H9 (cell line): ENCODE results near the gene NTSR1. TPM values are rescaled to one million over a fixed set of nuclear protein-coding genes. Genes with fewer than 3 reads are reported as not detected.

Experiments
- DNase-seq: peaks from one replicate; pipeline ENCODE4 v3.0.0-alpha.2; 2017
- H2AFZ ChIP-seq: one replicate; pipeline ENCODE4 v1.6.1; 2013; ENCODE audit warnings: mild to moderate bottlenecking, low read length, control low read depth, moderate library complexity
- H2AK5ac ChIP-seq: 2 replicates; pipeline ENCODE4 v1.6.1; 2013; ENCODE audit warnings: low read length, control low read depth, mixed read lengths; ENCODE audit not compliant: insufficient read length
- H2BK120ac ChIP-seq: one replicate; pipeline ENCODE4 v1.6.1; 2013; ENCODE audit warnings: low read depth, mild to moderate bottlenecking, low read length, control low read depth, inconsistent platforms; ENCODE audit not compliant: poor library complexity, severe bottlenecking
- H2BK12ac ChIP-seq: 2 replicates; pipeline ENCODE4 v1.6.1; 2013; ENCODE audit warnings: low read length, control low read depth, mixed read lengths, low read depth; ENCODE audit not compliant: insufficient read length
- H2BK15ac ChIP-seq: 2 replicates; pipeline ENCODE4 v1.6.1; 2013; ENCODE audit warnings: low read depth, low read length, control low read depth
- H2BK20ac ChIP-seq: one replicate; pipeline ENCODE4 v1.6.1; 2013; ENCODE audit warnings: low read depth, mild to moderate bottlenecking, low read length, control low read depth, inconsistent platforms; ENCODE audit not compliant: poor library complexity, severe bottlenecking
- H2BK5ac ChIP-seq: 2 replicates; pipeline ENCODE4 v1.6.1; 2013; ENCODE audit warnings: low read length, control low read depth, mixed read lengths; ENCODE audit not compliant: insufficient read length
- H3K14ac ChIP-seq: 2 replicates; pipeline ENCODE4 v1.6.1; 2013; ENCODE audit warnings: low read length, control low read depth; ENCODE audit not compliant: insufficient read depth
- H3K18ac ChIP-seq: 2 replicates; pipeline ENCODE4 v1.6.1; 2013; ENCODE audit warnings: low read depth, mild to moderate bottlenecking, mixed read lengths, low read length, control low read depth; ENCODE audit not compliant: insufficient read length
- H3K23ac ChIP-seq: 2 replicates; pipeline ENCODE4 v1.6.1; 2013; ENCODE audit warnings: low read length, control low read depth, mixed read lengths, low read depth; ENCODE audit not compliant: insufficient read length
- H3K23me2 ChIP-seq: 2 replicates; pipeline ENCODE4 v1.6.1; 2013; ENCODE audit warnings: low read depth, mild to moderate bottlenecking, mixed read lengths, low read length, control low read depth; ENCODE audit not compliant: insufficient read length, poor library complexity, severe bottlenecking
- H3K27ac ChIP-seq: 2 replicates; pipeline ENCODE4 v1.5.1; 2013; ENCODE audit warnings: low read length, control low read depth, mixed read lengths, low read depth; ENCODE audit not compliant: insufficient read length
- H3K27me3 ChIP-seq: 2 replicates; pipeline ENCODE4 v1.6.1; 2013; ENCODE audit warnings: low read length, control low read depth, inconsistent platforms; ENCODE audit not compliant: insufficient read depth
- H3K4ac ChIP-seq: 2 replicates; pipeline ENCODE4 v1.6.1; 2013; ENCODE audit warnings: low read depth, mild to moderate bottlenecking, control low read depth, inconsistent platforms, low read length, moderate library complexity
- H3K4me1 ChIP-seq: 2 replicates; pipeline ENCODE4 v1.6.1; 2013; ENCODE audit warnings: low read length, control low read depth, inconsistent platforms; ENCODE audit not compliant: insufficient read depth
- H3K4me2 ChIP-seq: 2 replicates; pipeline ENCODE4 v1.6.1; 2013; ENCODE audit warnings: low read length, control low read depth, mixed read lengths; ENCODE audit not compliant: insufficient read length, insufficient read depth
- H3K56ac ChIP-seq: 2 replicates; pipeline ENCODE4 v1.6.1; 2013; ENCODE audit warnings: low read depth, mild to moderate bottlenecking, mixed read lengths, low read length, control low read depth; ENCODE audit not compliant: insufficient read length
- H3K79me1 ChIP-seq: 2 replicates; pipeline ENCODE4 v1.6.1; 2013; ENCODE audit warnings: low read depth, mild to moderate bottlenecking, moderate library complexity, low read length, control low read depth, inconsistent platforms; ENCODE audit not compliant: insufficient read depth, poor library complexity, severe bottlenecking
- H3K79me2 ChIP-seq: 2 replicates; pipeline ENCODE4 v1.6.1; 2013; ENCODE audit warnings: low read length, control low read depth, inconsistent platforms; ENCODE audit not compliant: insufficient read depth
- H3K9ac ChIP-seq: 2 replicates; pipeline ENCODE4 v1.6.1; 2013; ENCODE audit warnings: low read length, control low read depth, mixed read lengths; ENCODE audit not compliant: insufficient read length; ENCODE audit errors: extremely low read depth
- H3K9me3 ChIP-seq: one replicate; pipeline ENCODE4 v1.6.1; 2013; ENCODE audit warnings: low read depth, low read length, inconsistent platforms; ENCODE audit not compliant: control insufficient read depth
- H3T11ph ChIP-seq: one replicate; pipeline ENCODE4 v1.6.1; 2013; ENCODE audit warnings: mild to moderate bottlenecking, low read length, control low read depth, inconsistent platforms
- H4K20me1 ChIP-seq: one replicate; pipeline ENCODE4 v1.6.1; 2013; ENCODE audit not compliant: control insufficient read depth, insufficient read length, insufficient read depth
- H4K5ac ChIP-seq: 2 replicates; pipeline ENCODE4 v1.6.1; 2013; ENCODE audit warnings: low read depth, mild to moderate bottlenecking, mixed read lengths, low read length, control low read depth; ENCODE audit not compliant: insufficient read length
- H4K8ac ChIP-seq: replicated peaks from 2 replicates; pipeline ENCODE4 v1.6.1; 2013; ENCODE audit warnings: low read length, control low read depth, mixed read lengths, low read depth; ENCODE audit not compliant: insufficient read length
- H4K91ac ChIP-seq: 2 replicates; pipeline ENCODE4 v1.6.1; 2013; ENCODE audit warnings: low read depth, mild to moderate bottlenecking, moderate library complexity, mixed read lengths, low read length, control low read depth; ENCODE audit not compliant: insufficient read length
- H3K27ac Mint-ChIP-seq, 3 experiments: 2 replicates in 2 of 3; 3 replicates in 1 of 3; pipeline ENCODE4 v1.8.0; 2020 to 2021; ENCODE audit warnings: mixed read lengths in 3 of 3, mild to moderate bottlenecking in 1 of 3, moderate library complexity in 1 of 3
- H3K27me3 Mint-ChIP-seq: 2 replicates; pipeline ENCODE4 v1.8.0; 2021; ENCODE audit warnings: low read depth, mild to moderate bottlenecking, moderate library complexity, mixed read lengths
- H3K36me3 Mint-ChIP-seq, 3 experiments: 2 replicates in 2 of 3; 3 replicates in 1 of 3; pipeline ENCODE4 v1.8.0; 2020 to 2021; ENCODE audit warnings: low read depth in 3 of 3, mixed read lengths in 3 of 3; ENCODE audit not compliant: insufficient read depth in 1 of 3
- H3K4me1 Mint-ChIP-seq, 2 experiments: 2 replicates each; pipeline ENCODE4 v1.8.0; 2020; ENCODE audit warnings: mixed read lengths in 2 of 2
- H3K4me3 Mint-ChIP-seq, 2 experiments: 2 replicates in 1 of 2; 3 replicates in 1 of 2; pipeline ENCODE4 v1.8.0; 2020 to 2021; ENCODE audit warnings: mild to moderate bottlenecking in 2 of 2, mixed read lengths in 2 of 2, moderate library complexity in 1 of 2
- H3K9me3 Mint-ChIP-seq, 2 experiments: 2 replicates in 1 of 2; 3 replicates in 1 of 2; pipeline ENCODE4 v1.8.0; 2020; ENCODE audit warnings: mild to moderate bottlenecking in 2 of 2, mixed read lengths in 2 of 2, moderate library complexity in 1 of 2
- CTCF ChIP-seq: fragments of 200-600 bp; sonication (generic); conservative IDR thresholded peaks from 3 replicates; pipeline ENCODE4 v1.8.0; 2021; ENCODE audit warnings: antibody characterized with exemption, mild to moderate bottlenecking
- WGBS: extraction: QIAGEN DNeasy Blood & Tissue Kit; methylation state at CpG from one replicate; pipeline ENCODE4 v1.1.7; 2013; ENCODE audit warnings: missing lambda C conversion rate, low lambda C conversion rate, mixed read lengths; ENCODE audit not compliant: insufficient read length; ENCODE audit errors: extremely low coverage; 5-methylcytosine and 5-hydroxymethylcytosine counted together
- total RNA-seq: library from RNA; stranded (reverse); gene quantifications from 2 replicates; pipeline ENCODE4 v1.2.1, GENCODE V29; 2021

The NTSR1 gene
- total RNA-seq, 1 experiment from 2014 or later: 0.11 TPM

- no peak overlapping the region for H3K4ac ChIP-seq
- H3K9ac ChIP-seq: no peak overlapping the region
- H3K4me3 Mint-ChIP-seq: no peak overlapping the region
- no peak overlapping the region for H2AK5ac ChIP-seq
- no peak overlapping the region for H4K5ac ChIP-seq
- H3T11ph ChIP-seq: no peak overlapping the region
- H2BK12ac ChIP-seq: no peak overlapping the region
- H4K91ac ChIP-seq: no peak overlapping the region
- H3K27me3 Mint-ChIP-seq: peaks cover 33% of the 10 kb centered on the region
- H2BK20ac ChIP-seq: no peak overlapping the region
- H3K56ac ChIP-seq: no peak overlapping the region
- H3K9me3 ChIP-seq: no peaks in the 10 kb centered on the region
- no peaks in the 10 kb centered on the region for H3K9me3 Mint-ChIP-seq
- no peak overlapping the region for H2BK120ac ChIP-seq
- no peak for DNase-seq
- H3K4me1 Mint-ChIP-seq: peaks cover 11% of the 10 kb centered on the region in 2 experiments
- no peak overlapping the region for H2AFZ ChIP-seq
- H4K20me1 ChIP-seq: no peaks in the 10 kb centered on the region
- no peak overlapping the region for H3K18ac ChIP-seq
- H3K4me2 ChIP-seq: no peak overlapping the region
- no peak for TF ChIP-seq CTCF
- no peak overlapping the region for H3K27ac ChIP-seq
- H2BK15ac ChIP-seq: no peak overlapping the region
- H3K23me2 ChIP-seq: peaks cover 4% of the 10 kb centered on the region
- no peak overlapping the region for H3K27ac Mint-ChIP-seq
- H3K23ac ChIP-seq: no peak overlapping the region
- H3K4me1 ChIP-seq: no peaks in the 10 kb centered on the region
- H3K79me1 ChIP-seq: no peaks in the 10 kb centered on the region
- H3K79me2 ChIP-seq: no peaks in the 10 kb centered on the region
- WGBS: no CpG with 5 or more reads among the region's 19 CpGs
- no peak overlapping the region for H2BK5ac ChIP-seq
- H3K36me3 Mint-ChIP-seq: peaks cover 13 to 38% (median 34%) of the 10 kb centered on the region in 3 experiments
- H3K27me3 ChIP-seq: no peaks in the 10 kb centered on the region
- no peak overlapping the region for H3K14ac ChIP-seq
- no peak overlapping the region for H4K8ac ChIP-seq
Observed at GRCh38 chr20:62799459-62799858, 90.8 kb downstream of the NTSR1 start.
